Measurements from ENCODE around the gene TGFBR3L.

Gene TGFBR3L

GRCh38 chr19:7904074-7905020 is 10.3 kb upstream of the TGFBR3L start:
- no peak for DNase-seq (ENCODE audit: low read depth)

GRCh38 chr19:7905268-7905667 is 9.4 kb upstream of the TGFBR3L start:
- DNase-seq (ENCODE audit: low read depth): no peak

- DNase-seq (ENCODE audit: low read depth): no peak
Measured at GRCh38 chr19:7905859-7906258, 8.8 kb upstream of the TGFBR3L start.

GRCh38 chr19:7907122-7907521 is 7.5 kb upstream of the TGFBR3L start:
- no peak for DNase-seq (ENCODE audit: low read depth)

GRCh38 chr19:7907544-7907943 is 7.1 kb upstream of the TGFBR3L start:
- DNase-seq (ENCODE audit: low read depth): no peak

- no peak for DNase-seq (ENCODE audit: low read depth)
Measured at GRCh38 chr19:7908078-7908699, 6.4 kb upstream of the TGFBR3L start.

GRCh38 chr19:7908742-7909461 is 5.7 kb upstream of the TGFBR3L start:
- no peak for DNase-seq (ENCODE audit: low read depth)

- no peak for DNase-seq (ENCODE audit: low read depth)
Measured at GRCh38 chr19:7909471-7910067, 5.1 kb upstream of the TGFBR3L start.

- no peak for DNase-seq (ENCODE audit: low read depth)
Measured at GRCh38 chr19:7910321-7911161, 4.1 kb upstream of the TGFBR3L start.

GRCh38 chr19:7911508-7912143 is 3.0 kb upstream of the TGFBR3L start:
- no peak for DNase-seq (ENCODE audit: low read depth)

GRCh38 chr19:7912144-7912696 is 2.4 kb upstream of the TGFBR3L start:
- no peak for DNase-seq (ENCODE audit: low read depth)

- no peak for DNase-seq (ENCODE audit: low read depth)
Measured at GRCh38 chr19:7912697-7913564, 1.7 kb upstream of the TGFBR3L start.

GRCh38 chr19:7913652-7914051 is 978 bp upstream of the TGFBR3L start:
- DNase-seq (ENCODE audit: low read depth): no peak

- no peak for DNase-seq (ENCODE audit: low read depth)
Measured at GRCh38 chr19:7914099-7914498, 531 bp upstream of the TGFBR3L start.

GRCh38 chr19:7915250-7916102 is 846 bp downstream of the TGFBR3L start:
- no peak for DNase-seq (ENCODE audit: low read depth)

- no peak for DNase-seq (ENCODE audit: low read depth)
Measured at GRCh38 chr19:7916103-7916954, 1.7 kb downstream of the TGFBR3L start.

- DNase-seq (ENCODE audit: low read depth): no peak
Measured at GRCh38 chr19:7916955-7917266, 2.3 kb downstream of the TGFBR3L start.
